SKM-1 (cell line): ENCODE results near the gene KPNA2.
A peak's percentile ranks its signal among the peaks of the same experiment; 100 is the strongest.
"Not testable (repeated sequence)": the region's sequence is repeated elsewhere in the genome, so short reads cannot be mapped to it uniquely, and the experiment has no call there.

Experiments
- DNase-seq: peaks from one replicate; lab custom pipeline; 2025; ENCODE audit not compliant: unreplicated experiment; lab: John Stamatoyannopoulos, UW

The KPNA2 gene

DNA sequence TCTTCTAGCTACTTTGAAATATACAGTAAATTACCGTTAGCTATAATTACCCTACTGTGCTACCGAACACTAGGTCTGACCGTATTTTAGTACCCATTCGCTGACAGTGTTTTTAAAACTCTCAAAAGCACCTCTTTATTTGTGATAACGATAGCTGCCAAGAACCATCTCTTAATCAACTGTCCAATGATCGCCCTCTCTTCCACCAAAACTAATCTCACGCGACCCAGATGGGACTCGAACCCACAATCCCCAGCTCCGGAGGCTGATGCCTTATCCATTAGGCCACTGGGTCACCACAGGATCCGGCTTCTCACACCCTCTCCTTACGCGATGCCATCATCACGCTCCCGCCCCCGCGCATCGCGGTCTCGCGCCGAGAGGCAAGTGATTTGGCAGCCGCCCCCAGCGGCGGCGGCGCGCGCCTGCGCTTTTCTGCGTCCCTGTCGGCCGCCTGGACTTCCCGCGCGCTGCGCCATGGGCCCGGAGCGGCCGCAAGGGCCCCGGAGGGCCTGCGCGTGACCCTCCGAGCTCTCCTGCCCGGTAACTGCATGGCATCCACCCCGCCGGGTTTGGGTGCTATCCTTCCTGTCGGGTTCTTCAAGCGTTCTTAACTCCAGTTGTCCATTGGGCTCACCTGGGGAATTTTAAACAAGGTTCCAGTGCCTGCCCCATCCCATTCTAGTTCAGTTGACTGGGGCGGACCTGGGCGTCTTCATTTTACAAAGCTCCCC, 15.7 kb upstream of the KPNA2 start:
- DNase-seq, result peak; percentile 77

DNA sequence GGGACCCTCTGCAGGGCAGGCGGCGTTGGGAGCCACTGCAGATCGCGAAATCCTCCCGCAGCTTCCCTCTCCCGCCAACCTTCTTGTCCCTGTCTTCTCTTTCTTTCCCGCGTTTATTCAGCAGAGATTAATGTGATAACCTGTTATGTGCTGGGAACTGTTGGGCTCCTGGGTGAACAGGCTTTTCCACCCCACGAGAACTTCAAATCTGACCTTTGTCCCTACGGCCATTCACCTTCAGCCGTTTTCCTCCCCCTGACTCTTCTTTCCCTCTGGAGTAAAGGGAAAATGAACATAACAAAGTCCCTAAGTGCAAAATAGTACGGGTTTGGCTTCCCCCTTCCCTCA, 15.2 kb upstream of the KPNA2 start:
- no peak for DNase-seq

DNA sequence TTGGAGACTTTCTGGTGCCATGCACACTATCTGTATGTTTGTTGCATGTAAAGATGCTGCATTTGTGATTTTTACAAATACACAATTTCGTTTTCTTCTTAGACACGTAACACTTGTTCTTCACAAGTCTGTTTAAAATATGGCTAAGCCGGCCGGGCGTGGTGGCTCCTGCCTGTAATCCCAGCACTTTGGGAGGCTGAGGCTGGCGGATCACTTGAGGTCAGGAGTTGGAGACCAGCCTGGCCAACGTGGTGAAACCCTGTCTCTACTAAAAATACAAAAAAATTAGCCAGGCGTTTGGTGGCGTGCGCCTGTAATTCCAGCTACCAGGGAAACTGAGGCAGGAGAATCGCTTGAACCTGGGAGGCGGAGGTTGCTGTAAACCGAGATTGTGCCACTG, 14.7 kb upstream of the KPNA2 start:
- not testable (repeated sequence) for DNase-seq

DNA sequence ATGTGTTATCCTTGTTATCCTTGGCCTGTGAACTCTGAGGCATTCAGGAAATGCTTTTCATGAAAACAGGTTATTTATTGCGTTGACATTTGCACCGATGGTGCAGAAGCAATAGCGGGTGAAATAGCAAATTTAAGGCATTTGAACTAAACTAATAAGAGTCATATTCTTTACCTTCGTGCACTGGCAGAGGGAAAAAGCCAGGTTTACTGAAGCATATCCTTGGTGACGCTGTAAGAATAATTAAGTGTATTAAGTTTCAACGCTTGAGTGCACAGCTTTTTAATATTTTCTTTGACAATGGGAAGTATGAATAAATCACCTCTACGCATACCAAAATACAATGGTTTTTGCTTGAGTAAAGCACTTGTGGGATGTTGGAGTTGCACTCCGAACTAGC, 13.6 kb upstream of the KPNA2 start:
- no peak for DNase-seq

DNA sequence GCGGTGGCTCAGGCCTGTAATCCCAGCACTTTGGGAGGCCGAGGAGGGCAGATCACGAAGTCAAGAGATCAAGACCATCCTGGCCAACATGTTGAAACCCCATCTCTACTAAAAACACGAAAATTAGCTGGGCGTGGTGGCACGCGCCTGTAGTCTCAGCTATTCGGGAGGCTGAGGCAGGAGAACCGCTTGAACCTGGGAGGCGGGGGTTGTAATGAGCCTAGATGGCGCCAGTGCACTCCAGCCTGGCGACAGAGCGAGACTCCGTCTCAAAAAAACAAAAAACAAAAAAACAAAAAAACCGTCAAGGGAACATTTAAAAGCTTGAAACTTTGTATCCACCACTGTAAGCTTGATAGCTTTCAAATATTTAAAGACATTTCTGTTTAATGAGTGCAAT, 13.0 kb upstream of the KPNA2 start:
- not testable (repeated sequence) for DNase-seq

DNA sequence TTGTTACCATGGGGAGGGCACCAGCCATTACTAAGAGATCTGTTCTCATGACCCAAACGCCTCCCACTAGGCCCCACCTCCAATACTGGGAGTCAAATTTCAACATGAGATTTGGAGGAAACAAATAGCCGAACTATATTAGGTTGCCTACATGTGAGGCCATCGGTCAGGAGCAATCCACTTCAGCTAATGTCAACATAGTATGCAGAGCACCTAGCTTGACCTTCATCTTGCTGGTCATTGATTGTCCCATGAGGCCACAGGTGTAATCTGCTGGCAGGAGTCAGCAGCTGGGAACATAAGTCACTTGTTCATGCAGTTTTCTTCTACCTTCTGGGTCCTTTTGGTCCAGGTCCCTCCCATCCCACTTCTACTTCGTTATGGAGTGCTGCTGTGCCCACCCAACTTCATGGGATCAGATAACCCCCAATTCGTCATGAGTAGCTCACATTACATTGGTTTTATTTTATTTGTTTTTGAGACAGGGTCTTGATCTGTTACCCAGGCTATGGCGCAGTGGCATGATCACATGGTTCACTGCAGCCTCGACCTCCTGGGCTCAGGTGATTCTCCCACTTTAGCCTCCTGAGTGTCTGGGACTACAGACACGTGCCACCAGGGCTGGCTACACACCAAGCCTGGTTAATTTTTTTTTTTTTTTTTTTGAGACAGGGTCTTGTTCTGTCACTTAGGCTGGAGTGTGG, 5.9 kb upstream of the KPNA2 start:
- DNase-seq, result no peak

DNA sequence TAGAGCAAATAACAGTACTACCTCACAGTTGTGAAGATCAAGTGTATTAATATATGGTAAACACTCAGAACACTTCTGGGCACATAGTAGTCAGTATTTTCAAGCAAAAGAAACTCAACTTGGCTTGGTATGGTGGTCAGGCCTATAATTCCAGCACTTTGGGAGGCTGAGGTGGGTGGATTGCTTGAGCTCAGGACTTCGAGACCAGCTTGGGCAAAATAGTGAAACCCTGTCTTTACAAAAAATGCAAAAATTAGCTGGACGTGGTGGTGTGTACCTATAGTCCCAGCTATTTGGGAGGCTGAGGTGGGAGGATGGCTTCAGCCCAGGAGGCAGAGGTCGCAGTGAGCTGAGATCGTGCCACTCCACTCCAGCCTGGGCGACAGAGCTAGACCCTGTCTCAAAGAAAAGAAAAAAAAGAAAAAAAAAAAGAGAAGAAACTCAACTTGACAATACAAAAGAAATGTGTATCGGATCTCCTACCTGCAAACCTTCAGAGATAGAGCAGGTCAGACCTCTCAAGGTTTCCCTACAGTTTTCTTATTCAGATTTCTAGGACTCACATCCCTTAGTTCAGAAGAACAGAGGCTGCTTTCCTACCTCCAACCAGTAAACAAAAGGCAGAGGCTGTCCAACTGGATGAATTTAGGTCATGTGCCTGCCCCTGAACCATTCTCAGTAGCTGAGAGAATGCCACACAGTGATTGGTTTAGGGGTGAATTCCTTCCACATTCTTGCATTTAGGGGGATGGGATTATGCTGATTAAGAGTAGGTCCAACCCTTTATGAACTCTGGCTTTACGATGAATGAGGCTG, 1.7 kb upstream of the KPNA2 start:
- DNase-seq, result no peak

DNA sequence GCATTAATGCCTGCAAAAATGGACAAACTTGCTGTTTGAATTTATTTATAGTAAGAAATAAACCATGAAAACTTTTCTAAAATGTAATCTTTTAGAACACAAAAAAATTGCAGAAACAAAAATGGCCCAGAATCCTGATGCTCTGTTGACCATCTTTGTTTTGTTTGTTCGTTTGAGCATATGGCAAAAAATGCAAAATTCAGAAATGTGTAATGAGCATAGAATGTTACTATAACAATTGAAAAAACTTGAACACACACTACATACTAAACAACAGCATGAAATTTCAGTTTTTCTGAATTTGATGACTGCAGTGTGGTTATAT, 1.1 kb upstream of the KPNA2 start:
- DNase-seq, result no peak

DNA sequence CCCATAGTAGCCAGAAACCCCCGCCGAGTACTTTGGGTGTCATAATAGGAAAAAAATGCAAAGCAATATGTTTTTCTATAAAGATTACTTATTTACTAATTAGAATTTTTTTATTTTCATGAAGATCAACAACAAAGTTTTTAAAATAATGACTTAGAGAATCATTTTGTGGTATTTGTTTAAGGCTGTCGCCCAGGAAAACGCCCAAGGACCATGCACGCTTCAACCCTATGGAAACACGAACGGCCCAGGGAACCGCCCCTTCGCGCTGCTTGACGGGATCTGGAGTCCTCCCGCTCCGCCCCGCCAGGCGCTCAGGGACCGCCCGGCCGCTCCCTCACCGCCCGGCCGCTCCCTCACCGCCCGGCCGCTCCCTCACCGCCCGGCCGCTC, 408 bp upstream of the KPNA2 start:
- peak; percentile 96 for DNase-seq

DNA sequence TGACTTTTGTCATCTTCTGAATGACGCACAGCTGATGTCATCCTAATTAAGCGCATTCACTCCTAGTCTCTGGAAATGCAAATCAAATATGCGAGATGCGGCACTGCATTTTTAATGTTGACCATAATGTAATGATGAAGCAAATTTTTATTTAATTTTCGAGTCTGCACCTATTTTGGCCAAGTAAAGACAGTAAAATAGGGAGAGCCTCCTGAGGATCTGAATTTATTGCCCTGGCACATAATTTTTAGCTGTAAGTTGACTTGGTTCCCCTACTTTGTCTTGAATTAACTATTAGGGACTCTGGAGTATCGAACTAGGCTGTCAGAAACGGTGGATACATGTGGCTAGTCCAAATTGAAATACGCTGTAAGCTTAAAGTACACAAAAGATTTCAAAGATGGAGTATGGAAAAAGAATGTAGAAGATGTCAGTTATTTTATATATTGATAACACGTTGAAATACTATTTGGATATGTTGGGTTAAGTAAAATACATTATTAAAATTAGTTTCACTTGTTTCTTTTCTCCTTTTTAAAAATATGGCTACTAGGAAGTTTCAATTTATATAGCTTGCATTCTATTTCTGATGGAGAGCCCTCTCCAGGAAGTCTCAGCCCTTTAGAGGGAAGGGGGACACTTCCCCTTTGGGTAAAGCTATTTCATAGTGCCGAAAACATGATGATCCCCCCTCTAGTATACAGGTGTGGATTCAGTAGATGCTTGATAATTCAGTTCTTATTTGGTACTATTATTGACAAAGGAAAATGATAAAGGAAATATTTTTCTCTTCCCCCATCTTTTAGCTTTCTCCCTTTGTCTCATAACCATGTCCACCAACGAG, 991 bp downstream of the KPNA2 start:
- no peak for DNase-seq

DNA sequence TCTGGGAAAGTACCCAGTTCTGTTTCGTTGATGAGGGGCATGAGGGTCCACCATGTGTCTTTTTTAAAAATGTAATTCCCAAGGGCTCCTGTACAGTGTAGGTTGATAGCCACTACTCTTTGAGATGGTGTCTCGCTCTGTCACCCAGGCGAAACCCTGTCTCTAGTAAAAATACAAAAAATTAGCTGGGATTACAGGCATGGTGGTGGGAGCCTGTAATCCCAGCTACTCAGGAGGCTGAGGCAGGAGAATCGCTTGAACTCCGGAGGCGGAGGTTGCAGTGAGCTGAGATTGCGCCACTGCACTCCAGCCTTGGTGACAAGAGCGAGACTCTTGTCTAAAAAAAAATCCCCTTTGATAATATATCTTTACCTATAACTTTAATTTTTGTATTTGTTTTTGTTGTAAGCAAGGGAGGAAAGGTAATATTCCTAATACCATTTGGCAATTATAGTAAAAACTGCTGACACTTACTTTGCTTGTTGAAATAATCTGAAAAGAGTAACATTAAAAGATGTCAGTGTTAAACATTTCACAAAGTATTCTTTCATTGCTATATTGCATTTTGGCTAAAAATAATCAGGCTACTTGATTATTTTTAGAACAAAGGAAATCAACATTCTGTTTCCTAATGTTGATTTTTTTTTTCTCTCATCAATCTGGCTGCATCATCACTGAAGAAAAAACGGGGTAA, 11.8 kb downstream of the KPNA2 start:
- DNase-seq, result no peak

DNA sequence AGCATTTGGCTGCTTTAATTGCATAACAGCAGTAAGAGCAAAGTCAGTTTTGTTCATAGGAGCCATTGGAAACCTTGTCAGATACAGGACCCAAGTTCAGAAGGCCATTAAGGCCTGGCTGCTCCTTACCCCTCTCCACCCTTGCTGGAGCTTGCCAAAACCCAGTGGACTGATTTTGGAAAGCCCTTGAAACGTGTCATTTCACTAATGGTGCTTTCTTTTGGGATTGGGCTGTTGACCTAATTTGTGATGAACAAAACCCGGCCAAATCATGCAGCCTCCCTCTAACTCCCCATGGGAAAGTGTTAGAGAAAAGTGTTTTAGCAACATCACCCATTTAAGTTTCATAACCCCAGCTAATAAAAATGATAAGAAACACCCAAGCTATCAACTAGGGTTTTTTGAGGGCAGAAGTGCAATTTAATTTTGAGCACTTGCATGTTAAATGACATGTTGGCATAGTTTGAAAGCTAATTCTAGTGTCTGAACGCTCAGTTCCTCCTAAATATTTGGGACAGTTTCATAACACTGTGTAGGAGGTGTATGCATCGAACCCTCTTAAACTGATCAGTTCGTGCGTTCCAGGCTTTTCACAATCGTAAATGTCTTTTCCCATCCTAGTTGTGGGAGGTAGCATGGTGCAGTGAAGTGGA, 12.5 kb downstream of the KPNA2 start:
- DNase-seq, result not testable (repeated sequence)

DNA sequence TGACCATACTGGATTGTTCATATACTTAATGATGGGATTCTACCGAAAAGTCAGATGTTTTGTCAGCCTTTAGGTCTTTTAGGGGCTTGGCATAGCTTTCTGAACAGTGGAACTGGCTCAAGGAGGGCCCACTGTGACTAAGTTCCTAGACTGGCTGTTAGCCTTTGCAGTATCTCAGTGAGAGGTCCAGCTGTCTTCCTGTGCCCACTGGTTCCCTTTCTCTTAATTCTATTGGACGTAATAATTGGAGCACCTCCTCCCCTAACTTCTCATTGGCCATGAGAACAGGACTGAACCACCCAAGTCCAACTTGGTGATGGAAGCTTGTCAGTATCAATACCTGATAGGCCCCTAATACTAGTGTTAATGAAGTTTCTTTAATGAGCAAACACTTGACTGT, 13.5 kb downstream of the KPNA2 start:
- DNase-seq, result no peak

DNA sequence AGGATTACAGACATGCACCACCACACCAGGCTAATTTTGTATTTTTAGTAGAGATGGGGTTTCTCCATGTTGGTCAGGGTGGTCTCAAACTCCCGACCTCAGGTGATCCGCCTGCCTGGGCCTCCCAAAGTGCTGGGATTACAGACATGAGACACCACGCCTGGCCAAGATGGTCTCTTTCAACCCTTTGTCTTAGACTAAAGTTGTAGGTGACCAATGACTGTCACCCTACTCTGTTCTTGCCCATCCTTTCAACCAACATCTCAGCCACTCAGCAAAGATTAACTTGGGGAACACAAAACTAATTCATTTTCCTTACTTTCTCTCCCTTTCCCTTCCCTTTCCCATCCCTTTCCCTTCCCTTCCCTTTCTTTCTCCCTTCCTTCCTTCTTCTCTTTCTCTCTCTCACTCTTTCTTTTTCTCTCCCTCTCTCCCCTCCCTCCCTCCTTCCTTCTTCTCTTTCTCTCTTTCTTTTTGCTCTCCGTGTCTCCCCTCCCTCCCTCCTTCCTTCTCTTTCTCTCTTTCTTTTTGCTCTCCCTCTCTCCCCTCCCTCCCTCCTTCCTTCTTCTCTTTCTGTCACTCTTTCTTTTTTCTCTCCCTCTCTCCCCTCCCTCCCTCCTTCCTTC, 14.4 kb downstream of the KPNA2 start:
- not testable (repeated sequence) for DNase-seq

DNA sequence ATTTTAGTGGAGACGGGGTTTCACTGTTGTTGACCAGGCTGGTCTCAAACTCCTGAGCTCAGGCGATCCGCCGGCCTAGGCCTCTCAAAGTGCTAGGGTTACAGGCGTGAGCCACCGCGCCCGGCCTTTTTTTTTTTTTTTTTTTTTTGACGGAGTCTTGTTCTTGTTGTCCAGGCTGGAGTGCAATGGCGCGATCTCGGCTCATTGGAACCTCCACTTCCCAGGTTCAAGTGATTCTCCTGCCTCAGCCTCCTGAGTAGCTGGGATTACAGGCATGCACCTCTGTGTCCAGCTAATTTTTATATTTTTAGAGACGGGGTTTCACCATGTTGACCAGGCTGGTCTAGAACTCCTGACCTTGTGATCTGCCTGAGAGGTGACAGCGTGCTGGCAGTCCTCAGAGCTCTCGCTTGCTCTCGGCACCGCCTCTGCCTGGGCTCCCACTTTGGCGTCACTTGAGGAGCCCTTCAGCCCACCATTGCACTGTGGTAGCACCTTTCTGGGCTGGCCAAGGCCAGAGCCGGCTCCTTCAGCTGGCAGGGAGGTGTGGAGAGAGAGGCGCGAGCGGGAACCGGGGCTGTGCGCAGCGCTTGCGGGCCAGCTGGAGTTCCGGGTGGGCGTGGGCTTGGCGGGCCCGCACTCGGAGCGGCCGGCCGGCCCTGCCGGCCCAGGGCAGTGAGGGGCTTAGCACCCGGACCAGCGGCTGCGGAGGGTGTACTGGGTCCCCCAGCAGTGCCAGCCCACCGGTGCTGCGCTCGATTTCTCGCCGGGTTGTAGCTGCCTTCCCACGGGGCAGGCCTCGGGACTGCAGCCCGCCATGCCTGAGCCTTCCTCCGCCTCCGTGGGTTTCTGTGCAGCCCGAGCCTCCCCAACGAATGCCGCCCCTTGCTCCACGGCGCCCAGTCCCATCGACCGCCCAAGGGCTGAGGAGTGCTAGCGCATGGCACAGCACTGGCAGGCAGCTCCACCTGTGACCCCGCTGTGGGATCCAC, 16.1 kb downstream of the KPNA2 start:
- DNase-seq, result not testable (repeated sequence)

DNA sequence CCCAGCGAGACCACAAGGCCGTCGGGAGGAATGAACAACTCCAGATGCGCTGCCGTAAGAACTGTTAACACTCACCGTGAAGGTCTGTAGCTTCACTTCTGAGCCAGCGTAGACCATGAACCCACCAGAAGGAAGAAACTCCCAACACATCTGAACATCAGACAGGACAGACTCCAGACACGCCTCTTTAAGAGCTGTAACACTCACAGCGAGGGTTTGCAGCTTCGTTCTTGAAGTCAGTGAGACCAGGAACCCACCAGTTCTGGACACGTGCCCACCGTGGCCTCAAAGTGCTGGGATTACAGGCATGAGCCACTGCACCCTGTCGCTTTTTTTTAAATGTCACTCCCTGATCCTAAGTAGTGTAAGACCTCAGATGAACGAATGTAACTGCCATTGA, 17.3 kb downstream of the KPNA2 start:
- DNase-seq, result no peak

DNA sequence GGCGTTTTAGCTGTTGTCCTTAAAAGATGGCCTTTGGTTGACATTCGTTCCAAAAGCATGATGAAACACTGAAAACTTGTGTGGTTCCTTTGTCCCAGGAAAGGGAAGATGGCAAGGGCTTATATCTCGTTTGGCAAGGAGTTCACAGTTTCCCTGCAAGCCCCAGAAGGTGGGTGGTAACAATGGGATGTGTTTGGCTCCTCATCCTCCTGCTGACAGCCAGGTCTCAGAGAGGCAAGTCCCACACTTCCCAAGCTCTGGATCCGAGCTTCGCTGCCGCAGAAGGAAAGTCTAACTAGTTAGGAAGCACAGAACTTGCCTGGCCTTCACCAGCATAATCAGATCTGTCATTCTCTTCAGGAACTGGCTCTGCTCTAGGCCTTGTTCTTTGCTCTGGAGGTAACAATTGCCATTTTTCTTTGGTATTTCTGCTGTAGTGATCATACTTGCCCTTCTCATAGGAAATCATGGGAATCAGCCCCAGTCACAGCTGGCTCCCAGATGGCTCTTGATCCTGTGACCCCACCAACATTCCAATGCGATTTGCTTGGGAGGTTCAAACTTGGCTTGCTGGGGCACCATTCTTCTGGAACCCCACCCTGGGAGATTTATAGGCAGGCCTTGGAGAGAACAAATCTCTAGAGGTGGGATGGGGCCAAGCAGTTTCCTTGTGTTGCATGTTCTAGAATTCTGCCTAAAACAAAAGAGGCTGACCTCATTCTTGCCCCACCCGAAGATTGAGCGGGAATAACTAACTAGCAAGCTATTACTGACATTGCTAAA, 17.9 kb downstream of the KPNA2 start:
- DNase-seq, result no peak
